ENCODE measurements around the gene IFNL4. TPM values are rescaled to one million over a fixed set of nuclear protein-coding genes. Genes with fewer than 3 reads are reported as not detected.

IFNL4 gene
- total RNA-seq, 4 donors from 2014 or later: not detected

DNA sequence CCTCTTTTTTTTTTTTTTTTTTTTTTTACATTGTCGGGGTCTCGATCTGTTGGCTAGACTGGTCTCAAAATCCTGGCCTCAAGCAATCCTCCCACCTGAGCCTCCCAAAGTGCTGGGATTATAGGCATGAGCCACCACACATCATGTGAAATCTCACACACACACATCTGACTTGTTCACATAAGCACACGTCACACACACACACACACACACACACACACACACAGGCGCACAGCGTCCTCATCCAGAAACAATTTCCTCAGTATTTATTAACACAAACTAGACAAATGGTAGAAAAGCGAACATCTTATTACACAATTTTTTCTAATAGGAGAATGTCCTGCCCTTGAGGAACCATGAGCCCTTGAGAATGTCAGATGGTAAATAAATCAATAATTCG, 39.5 kb downstream of the IFNL4 start:
- no peak for TF ChIP-seq POLR2A (IDR thresholded peaks at IDR 0.05)
- TF ChIP-seq, protein P1, sequence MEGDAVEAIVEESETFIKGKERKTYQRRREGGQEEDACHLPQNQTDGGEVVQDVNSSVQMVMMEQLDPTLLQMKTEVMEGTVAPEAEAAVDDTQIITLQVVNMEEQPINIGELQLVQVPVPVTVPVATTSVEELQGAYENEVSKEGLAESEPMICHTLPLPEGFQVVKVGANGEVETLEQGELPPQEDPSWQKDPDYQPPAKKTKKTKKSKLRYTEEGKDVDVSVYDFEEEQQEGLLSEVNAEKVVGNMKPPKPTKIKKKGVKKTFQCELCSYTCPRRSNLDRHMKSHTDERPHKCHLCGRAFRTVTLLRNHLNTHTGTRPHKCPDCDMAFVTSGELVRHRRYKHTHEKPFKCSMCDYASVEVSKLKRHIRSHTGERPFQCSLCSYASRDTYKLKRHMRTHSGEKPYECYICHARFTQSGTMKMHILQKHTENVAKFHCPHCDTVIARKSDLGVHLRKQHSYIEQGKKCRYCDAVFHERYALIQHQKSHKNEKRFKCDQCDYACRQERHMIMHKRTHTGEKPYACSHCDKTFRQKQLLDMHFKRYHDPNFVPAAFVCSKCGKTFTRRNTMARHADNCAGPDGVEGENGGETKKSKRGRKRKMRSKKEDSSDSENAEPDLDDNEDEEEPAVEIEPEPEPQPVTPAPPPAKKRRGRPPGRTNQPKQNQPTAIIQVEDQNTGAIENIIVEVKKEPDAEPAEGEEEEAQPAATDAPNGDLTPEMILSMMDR (IDR thresholded peaks at IDR 0.05): no peak
- no peak for TF ChIP-seq POLR2AphosphoS5 (IDR thresholded peaks at IDR 0.05)
- TF ChIP-seq EP300 (IDR thresholded peaks at IDR 0.05): no peak
- H3K9me3 ChIP-seq: no peaks in the 10 kb centered on the region
- H3K4me3 ChIP-seq: no peak overlapping the region
- H3K4me1 ChIP-seq: no peaks in the 10 kb centered on the region
- no peaks in the 10 kb centered on the region for H3K36me3 ChIP-seq
- H3K27me3 ChIP-seq: peaks cover 62% of the 10 kb centered on the region
- ATAC-seq: no peak
- 56 to 63% methylated on average over 4 to 5 of the region's 7 CpGs for WGBS, 2 donors (ENCODE audit: low coverage in 1 of 2)
- H3K27ac ChIP-seq: no peak overlapping the region

DNA sequence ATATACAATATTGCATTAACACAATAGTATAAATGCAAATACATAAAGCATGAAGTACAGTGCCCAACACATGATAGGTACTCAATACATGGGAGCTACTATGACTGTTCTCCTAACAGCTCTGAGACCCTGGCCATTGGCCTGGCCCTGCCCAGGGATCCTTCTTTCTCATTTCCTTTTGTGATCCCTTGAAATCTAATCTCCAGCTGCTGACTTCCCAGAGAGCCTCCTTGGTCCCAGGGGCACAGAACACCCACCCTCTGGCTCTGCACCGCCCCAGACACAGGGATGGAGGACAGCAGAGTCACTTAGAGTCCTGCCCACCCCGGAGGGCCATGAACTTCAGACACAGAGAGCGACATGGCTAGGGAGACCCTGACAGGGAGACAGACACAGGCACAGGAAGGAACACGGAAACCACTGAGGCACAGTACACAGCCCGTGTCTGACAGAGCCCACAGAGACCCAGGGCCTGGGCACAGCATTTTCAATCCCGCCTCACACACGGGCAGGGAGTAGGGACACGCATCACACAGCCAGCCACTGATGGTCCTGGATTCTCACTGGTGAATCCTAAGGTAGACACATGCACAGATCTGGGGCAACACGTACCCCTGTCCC, 40.4 kb downstream of the IFNL4 start:
- no peak for ATAC-seq
- Histone ChIP-seq H3K9me3 (no peaks in the 10 kb centered on the region), H3K4me3 (no peak overlapping the region), H3K27me3 (peaks cover 62% of the 10 kb centered on the region), H3K27ac (no peak overlapping the region), H3K4me1 (no peaks in the 10 kb centered on the region), H3K36me3 (no peaks in the 10 kb centered on the region)
- WGBS, 2 donors (ENCODE audit: low coverage in 1 of 2): no CpG with 5 or more reads among the region's 9 CpGs
- TF ChIP-seq, protein P1 (IDR thresholded peaks at IDR 0.05): no peak
- TF ChIP-seq POLR2AphosphoS5 (IDR thresholded peaks at IDR 0.05) (no peak), POLR2A (IDR thresholded peaks at IDR 0.05) (no peak)

DNA sequence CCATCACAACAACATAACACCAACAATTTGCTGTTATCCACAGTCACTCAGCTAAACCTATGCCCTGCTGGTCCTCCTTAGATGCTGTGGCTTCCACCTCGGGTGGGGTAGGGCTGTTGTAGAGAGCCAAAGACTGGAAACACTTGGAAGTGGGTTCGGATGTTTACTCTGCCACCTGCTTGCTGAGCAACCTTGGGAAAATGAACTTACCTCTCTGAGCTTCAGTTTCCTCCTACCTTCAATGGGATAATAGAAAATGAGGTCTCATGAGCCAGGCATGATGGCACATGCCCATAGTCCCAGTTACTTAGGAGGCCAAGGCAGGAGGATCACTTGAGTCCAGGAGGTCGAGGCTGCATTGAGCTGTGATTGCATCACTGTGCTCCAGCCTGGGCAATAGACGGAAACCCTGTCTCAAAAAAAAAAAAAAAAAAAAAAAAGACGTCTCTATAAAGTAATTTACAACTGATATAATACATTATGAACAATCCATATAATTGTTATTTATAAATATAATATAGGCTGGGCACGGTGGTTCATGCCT, 41.3 kb downstream of the IFNL4 start:
- TF ChIP-seq EP300 (IDR thresholded peaks at IDR 0.05) (no peak), POLR2A (IDR thresholded peaks at IDR 0.05) (no peak), POLR2AphosphoS5 (IDR thresholded peaks at IDR 0.05) (no peak)
- TF ChIP-seq, protein P1 (IDR thresholded peaks at IDR 0.05): no peak
- Histone ChIP-seq H3K9me3 (no peaks in the 10 kb centered on the region), H3K36me3 (no peaks in the 10 kb centered on the region), H3K4me1 (no peaks in the 10 kb centered on the region), H3K4me3 (no peak overlapping the region), H3K27ac (no peak overlapping the region), H3K27me3 (peaks cover 66% of the 10 kb centered on the region)
- ATAC-seq: no peak
- 63 to 77% methylated on average over 3 to 6 of the region's 6 CpGs for WGBS, 2 donors (ENCODE audit: low coverage in 1 of 2)

DNA sequence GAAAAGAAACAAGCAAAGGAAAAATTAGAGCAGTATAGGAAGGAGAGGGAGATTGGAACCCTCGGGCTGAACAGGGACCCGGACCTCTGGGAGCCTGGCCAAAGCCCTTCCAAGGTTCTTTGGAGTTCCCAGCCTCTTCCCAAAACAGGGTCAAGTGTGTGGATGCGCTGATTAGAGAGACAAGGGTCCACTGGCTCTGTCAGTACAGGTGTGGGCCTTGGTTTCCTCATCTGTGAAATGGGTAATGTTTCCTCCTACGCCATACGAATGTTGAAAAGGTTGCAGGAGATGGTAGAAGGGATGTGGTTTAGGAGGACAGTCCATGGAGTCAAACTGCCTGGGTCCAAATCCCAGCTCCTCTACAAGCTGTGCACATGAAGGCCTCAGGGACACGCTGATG, 42.5 kb downstream of the IFNL4 start:
- TF ChIP-seq POLR2AphosphoS5 (IDR thresholded peaks at IDR 0.05): no peak
- no peak for TF ChIP-seq EP300 (IDR thresholded peaks at IDR 0.05)
- TF ChIP-seq, protein P1 (IDR thresholded peaks at IDR 0.05): no peak
- TF ChIP-seq POLR2A (IDR thresholded peaks at IDR 0.05): no peak
- no peaks in the 10 kb centered on the region for H3K36me3 ChIP-seq
- H3K4me3 ChIP-seq: no peak overlapping the region
- no peaks in the 10 kb centered on the region for H3K4me1 ChIP-seq
- peaks cover 75% of the 10 kb centered on the region for H3K27me3 ChIP-seq
- WGBS, 2 donors (ENCODE audit: low coverage in 1 of 2): 65 to 100% methylated on average over 3 to 4 of the region's 6 CpGs
- no peaks in the 10 kb centered on the region for H3K9me3 ChIP-seq
- no peak overlapping the region for H3K27ac ChIP-seq
- ATAC-seq: no peak

DNA sequence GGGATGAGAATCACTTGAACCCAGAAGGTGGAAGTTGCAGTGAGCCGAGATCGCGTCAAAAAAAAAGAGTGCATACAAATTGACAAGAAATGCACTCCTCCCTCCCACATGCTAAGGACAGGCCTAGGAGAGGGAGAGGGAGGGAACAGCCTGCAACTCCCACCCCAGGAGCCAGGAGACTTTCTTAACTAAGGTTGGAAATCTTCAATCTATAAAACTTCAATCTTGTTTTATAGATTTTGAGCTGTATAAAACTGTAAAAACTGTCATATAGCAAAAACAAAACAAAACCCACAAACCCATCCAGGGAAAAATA, 43.2 kb downstream of the IFNL4 start:
- Histone ChIP-seq H3K4me1 (no peaks in the 10 kb centered on the region), H3K27me3 (peaks cover 82% of the 10 kb centered on the region), H3K36me3 (no peaks in the 10 kb centered on the region), H3K9me3 (no peaks in the 10 kb centered on the region), H3K27ac (no peak overlapping the region), H3K4me3 (no peak overlapping the region)
- WGBS, 2 donors (ENCODE audit: low coverage in 1 of 2): 65 to 79% methylated on average over 3 of the region's 3 CpGs
- no peak for TF ChIP-seq POLR2AphosphoS5 (IDR thresholded peaks at IDR 0.05)
- TF ChIP-seq, protein P1 (IDR thresholded peaks at IDR 0.05): no peak
- no peak for TF ChIP-seq POLR2A (IDR thresholded peaks at IDR 0.05)
- TF ChIP-seq EP300 (IDR thresholded peaks at IDR 0.05): no peak
- no peak for ATAC-seq
